ENCODE measurements around the gene CFAP43. TPM values are rescaled to one million over a fixed set of nuclear protein-coding genes. Genes with fewer than 3 reads are reported as not detected.
A peak's percentile ranks its signal among the peaks of the same experiment; 100 is the strongest.

CFAP43 gene
- total and polyA plus RNA-seq, 2 of the 8 experiments (the other 6 are each of a cell fraction or from before 2014, with no cell fraction given): 0.11 to 0.27 TPM

DNA sequence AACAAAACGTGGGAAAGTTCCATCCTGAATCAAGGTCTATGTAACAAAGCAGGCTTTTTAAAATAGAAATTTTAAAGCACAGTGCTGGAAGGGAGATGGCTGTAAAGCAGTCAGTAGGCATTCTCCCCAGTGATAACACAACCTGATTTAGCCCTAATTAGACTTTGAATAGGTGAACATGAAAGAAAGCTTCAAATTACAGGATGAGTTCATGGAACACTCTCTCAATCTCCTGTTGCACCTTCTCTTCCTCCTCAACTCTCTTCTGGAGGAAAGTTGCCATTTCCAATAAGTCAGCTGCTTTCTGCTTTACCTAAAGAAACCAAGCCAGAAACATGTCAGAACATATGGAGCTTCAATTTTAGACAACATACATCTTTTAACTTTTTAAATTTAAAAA, 90.1 kb downstream of the CFAP43 start:
- Histone ChIP-seq H3K4me3 (ENCODE audit: extremely low read depth in 1 of 4, insufficient read depth in 2 of 4, low read depth in 3 of 4, low read length in 4 of 4) (peak overlapping the region in 1 of 4 experiments; percentile 26; a peak in 1 of 8 replicates), H4K5ac (ENCODE audit: insufficient read length, low read depth, low read length) (no peak overlapping the region), H2BK120ac (replicated peaks; ENCODE audit: low read depth, low read length) (no peak overlapping the region), H3K4me1 (replicated peaks in 1 of 4; ENCODE audit: control insufficient read depth in 3 of 4, insufficient read depth in 4 of 4, low read length in 3 of 4) (peaks cover 0 to 5% (median 0%) of the 10 kb centered on the region in 4 experiments; a peak in 2 of 7 replicates), H4K91ac (replicated peaks; ENCODE audit: insufficient read length, low read length) (no peak overlapping the region), H2BK5ac (ENCODE audit: low read depth, low read length) (no peak overlapping the region), H3K4me2 (ENCODE audit: insufficient read depth in 1 of 2, low read depth in 2 of 2, low read length in 2 of 2) (peak overlapping the region in 1 of 2 experiments; percentile 44; a peak in 2 of 4 replicates), H3K4ac (replicated peaks; ENCODE audit: insufficient read length, low read depth, low read length) (no peak overlapping the region), H3K23ac (ENCODE audit: insufficient read length) (no peak overlapping the region), H3K9ac (replicated peaks in 1 of 4; ENCODE audit: extremely low read depth in 1 of 4, low read depth in 3 of 4, low read length in 3 of 4) (no peak overlapping the region), H3K27ac (ENCODE audit: low read depth, low read length) (no peak overlapping the region), H3K23me2 (ENCODE audit: low read depth, low read length) (no peaks in the 10 kb centered on the region), H3K9me3 (ENCODE audit: insufficient read depth in 2 of 2, low read depth in 1 of 2, low read length in 1 of 2) (no peaks in the 10 kb centered on the region), H3K79me2 (ENCODE audit: control insufficient read depth in 1 of 2, insufficient read depth in 2 of 2, low read length in 2 of 2) (no peaks in the 10 kb centered on the region), H2BK15ac (ENCODE audit: low read length) (no peak overlapping the region), H4K8ac (ENCODE audit: extremely low read depth, insufficient read depth, low read length) (no peak overlapping the region), H3K14ac (ENCODE audit: insufficient read length) (no peak overlapping the region), H3K18ac (ENCODE audit: extremely low read depth, low read length) (no peak overlapping the region), H3K36me3 (ENCODE audit: control insufficient read depth in 2 of 4, insufficient read depth in 4 of 4, low read length in 3 of 4) (no peaks in the 10 kb centered on the region), H3K79me1 (ENCODE audit: low read depth, low read length) (no peaks in the 10 kb centered on the region), H3K56ac (replicated peaks; ENCODE audit: insufficient read length, low read depth, low read length) (no peak overlapping the region), H2BK12ac (ENCODE audit: low read depth, low read length) (no peak overlapping the region), H4K20me1 (replicated peaks in 1 of 2; ENCODE audit: control insufficient read depth in 1 of 2, insufficient read depth in 2 of 2, low read length in 2 of 2) (no peaks in the 10 kb centered on the region), H3K27me3 (replicated peaks in 1 of 4; ENCODE audit: control insufficient read depth in 3 of 4, extremely low read depth in 1 of 4, insufficient read depth in 3 of 4, low read length in 3 of 4) (no peaks in the 10 kb centered on the region), H2BK20ac (ENCODE audit: low read length) (no peak overlapping the region), H2AFZ (ENCODE audit: low read length) (no peak overlapping the region), H2AK5ac (ENCODE audit: low read depth, low read length) (no peak overlapping the region)
- ChIA-PET POLR2A (ENCODE audit: partially characterized antibody) (interaction anchor here (1.2 to 4.4 kb wide), 2 partner anchors 14 to 21 kb away, joined by 3 to 21 read pairs; partner anchors contain the start of gene SFR1), CTCF (ENCODE audit: partially characterized antibody) (interaction anchor here (0.6 to 3.3 kb wide), 5 partner anchors 11 to 74 kb away, joined by 3 to 13 read pairs (median 4); partner anchors contain the start of gene SFR1)
- FAIRE-seq (peak; percentile 92), DNase-seq (ENCODE audit: low read depth in 1 of 2, low spot score in 2 of 2) (no peak)
- 0% methylated on average over 1 of the region's 1 CpG; no CpG with 5 or more reads in 1 of the 2 experiments for WGBS, 2 experiments (ENCODE audit: extremely low coverage in 1 of 2, insufficient coverage in 1 of 2, insufficient read length in 1 of 2, insufficient replicate concordance in 2 of 2, low coverage in 1 of 2, low lambda C conversion rate in 2 of 2, missing lambda C conversion rate in 1 of 2)

All from H1 (cell line).